Measurements from ENCODE around the gene TRIM17. TPM values are rescaled to one million over a fixed set of nuclear protein-coding genes. Genes with fewer than 3 reads are reported as not detected.

Gene TRIM17, protein sequence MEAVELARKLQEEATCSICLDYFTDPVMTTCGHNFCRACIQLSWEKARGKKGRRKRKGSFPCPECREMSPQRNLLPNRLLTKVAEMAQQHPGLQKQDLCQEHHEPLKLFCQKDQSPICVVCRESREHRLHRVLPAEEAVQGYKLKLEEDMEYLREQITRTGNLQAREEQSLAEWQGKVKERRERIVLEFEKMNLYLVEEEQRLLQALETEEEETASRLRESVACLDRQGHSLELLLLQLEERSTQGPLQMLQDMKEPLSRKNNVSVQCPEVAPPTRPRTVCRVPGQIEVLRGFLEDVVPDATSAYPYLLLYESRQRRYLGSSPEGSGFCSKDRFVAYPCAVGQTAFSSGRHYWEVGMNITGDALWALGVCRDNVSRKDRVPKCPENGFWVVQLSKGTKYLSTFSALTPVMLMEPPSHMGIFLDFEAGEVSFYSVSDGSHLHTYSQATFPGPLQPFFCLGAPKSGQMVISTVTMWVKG
- not detected in 5 replicates for total RNA-seq (2022; extraction: Qiagen RNA extraction; ENCODE audit: low read depth)

DNA sequence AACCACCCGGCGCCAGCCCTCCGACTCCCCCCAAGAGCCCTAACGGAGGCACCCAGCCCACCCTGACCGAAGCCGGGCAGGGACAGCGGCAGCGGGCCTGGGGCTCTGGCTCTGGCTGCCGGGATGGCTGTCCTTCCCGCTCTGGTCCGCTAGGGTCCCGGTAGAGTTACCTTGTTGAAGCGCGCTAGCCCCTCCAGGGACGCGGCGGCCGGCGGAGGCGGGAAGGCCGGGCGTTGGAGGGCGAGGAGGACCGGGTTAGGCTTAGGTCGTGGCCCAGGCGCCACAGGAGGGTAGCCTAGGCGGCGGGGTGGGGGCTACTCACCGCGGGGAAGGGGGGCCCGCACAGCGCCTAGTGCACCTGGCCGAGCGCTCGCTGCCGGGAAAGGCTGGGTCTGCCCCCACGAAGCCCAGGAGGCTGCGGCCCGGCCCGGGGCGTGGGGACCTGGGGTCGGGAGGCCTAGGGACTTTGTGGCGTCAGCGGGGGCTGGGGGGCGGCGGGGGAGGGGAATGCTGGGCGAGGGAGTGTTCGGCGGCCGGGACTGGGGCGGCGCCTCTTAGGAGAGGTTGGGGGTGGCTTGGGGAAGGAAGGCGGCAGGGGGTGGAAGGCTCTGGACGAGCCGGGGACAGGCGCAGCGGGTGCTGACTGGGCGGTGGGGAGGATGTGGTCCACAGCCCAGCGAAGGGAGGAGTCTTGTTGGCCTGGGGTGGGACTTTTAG lies at the start of gene TRIM17:
TRIM17 (minus strand) TSS at position 645 of the 717 bp plus-strand sequence. CDS start 1,789 bp downstream, outside the sequence.

Other genes with a start within 250 kb of the TRIM17 start
- 5.1 to 6.3 TPM (median 5.8 TPM) in 5 replicates for gene OBSCN, start 208.8 kb downstream of the TRIM17 start, total RNA-seq (2022; extraction: Qiagen RNA extraction; ENCODE audit: low read depth)
- 30.5 to 39.6 TPM (median 36.6 TPM) in 5 replicates for gene TRIM11, start 10.0 kb downstream of the TRIM17 start, total RNA-seq (2022; extraction: Qiagen RNA extraction; ENCODE audit: low read depth)
- gene RNF187, start 70.5 kb upstream of the TRIM17 start, total RNA-seq (2022; extraction: Qiagen RNA extraction; ENCODE audit: low read depth) = 56.4 to 84.9 TPM (median 82.0 TPM) in 5 replicates